ENCODE measurements around the gene RICTOR. TPM values are rescaled to one million over a fixed set of nuclear protein-coding genes. Genes with fewer than 3 reads are reported as not detected.
"Not testable (repeated sequence)": the region's sequence is repeated elsewhere in the genome, so short reads cannot be mapped to it uniquely, and the experiment has no call there.

The RICTOR gene
- polyA plus RNA-seq, 3 donors, result 19.8 to 30.2 (median 29.3) TPM

DNA sequence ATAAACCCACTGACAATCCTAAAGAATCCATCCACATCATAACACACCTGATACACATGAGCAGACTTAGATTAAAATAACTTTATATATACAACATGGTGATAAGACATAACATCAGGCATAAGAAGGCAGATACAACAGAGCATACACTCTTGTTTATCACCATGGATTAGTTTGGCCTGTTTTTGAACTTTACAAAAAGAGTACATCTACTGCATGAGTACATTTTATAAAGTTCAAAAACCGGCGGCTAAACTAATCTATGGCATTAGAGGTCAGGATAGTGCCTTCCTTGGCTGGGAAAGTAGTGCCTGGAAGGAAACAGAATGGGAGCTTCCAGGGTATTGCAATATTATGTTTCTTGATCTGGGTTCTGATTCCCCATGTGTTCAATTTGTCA, 15.1 kb downstream of the RICTOR start:
- no peak for DNase-seq

DNA sequence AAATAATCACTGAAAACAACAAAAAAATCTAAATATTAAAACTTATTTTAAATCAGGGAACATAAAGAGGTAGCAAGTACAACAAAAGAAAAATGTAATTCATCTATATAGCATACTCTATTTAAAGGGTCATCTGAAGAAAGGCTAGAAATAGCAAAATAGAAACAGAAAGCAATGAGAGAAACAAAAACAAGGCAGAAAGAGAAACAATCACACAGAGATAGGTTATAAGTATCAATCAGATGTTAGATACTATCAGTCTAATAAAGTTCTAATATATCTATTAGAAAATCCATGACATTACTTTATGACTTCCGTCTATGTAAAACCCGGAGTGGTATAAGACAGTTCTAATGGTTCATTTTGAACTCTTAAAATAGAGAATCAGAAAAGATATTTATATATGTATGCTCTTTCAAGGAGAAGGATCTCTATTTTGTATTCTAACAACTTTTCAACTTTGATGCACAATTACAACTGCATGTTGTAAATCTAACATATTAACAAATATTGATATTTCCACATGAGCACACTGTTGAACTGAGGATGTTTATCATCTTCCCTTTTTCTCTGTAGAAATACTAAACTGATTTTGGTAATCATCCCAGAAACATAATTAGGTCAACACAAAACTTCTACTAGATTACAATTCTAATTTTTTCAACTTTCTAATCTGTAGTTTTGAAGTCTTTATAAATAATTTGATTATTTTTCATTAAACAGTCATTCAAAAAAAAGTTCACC, 15.8 kb downstream of the RICTOR start:
- DNase-seq, result no peak

- no peak for DNase-seq
These were observed 16.5 kb downstream of the RICTOR start for GRCh38 chr5:39057734-39058133.

DNA sequence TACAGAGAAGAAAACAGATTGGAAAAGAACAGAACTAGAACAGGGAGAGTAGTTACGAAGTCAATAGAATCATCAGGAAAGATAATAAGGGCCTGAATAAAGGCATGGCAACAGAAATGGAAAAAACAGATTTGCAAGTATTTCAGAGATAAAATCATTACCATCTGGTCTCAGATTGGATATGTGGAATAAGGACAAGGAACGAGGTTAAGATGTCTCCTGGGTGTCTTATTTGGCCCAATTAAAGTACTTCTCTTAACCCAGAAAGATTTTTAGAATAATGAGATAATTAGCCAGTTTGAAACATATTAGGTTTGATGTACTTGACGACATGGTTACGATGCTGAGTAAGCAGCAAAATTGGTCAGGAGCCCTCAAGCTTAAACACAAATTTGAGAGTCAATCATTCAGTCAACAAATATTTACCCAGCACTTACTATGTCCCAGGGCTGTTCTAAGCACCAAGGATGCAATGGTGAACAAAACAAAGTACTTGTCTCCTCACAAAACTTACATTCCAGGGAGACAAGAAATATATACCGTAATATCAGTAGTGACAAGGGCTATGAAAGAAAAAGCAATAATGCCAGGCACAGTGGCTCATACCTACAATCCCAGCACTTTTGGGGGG, 18.3 kb downstream of the RICTOR start:
- DNase-seq, result no peak

- no peak for DNase-seq
These were observed 19.0 kb downstream of the RICTOR start for GRCh38 chr5:39055027-39055767.

GRCh38 chr5:39053189-39053588, 21.0 kb downstream of the RICTOR start:
- DNase-seq, result no peak

DNA sequence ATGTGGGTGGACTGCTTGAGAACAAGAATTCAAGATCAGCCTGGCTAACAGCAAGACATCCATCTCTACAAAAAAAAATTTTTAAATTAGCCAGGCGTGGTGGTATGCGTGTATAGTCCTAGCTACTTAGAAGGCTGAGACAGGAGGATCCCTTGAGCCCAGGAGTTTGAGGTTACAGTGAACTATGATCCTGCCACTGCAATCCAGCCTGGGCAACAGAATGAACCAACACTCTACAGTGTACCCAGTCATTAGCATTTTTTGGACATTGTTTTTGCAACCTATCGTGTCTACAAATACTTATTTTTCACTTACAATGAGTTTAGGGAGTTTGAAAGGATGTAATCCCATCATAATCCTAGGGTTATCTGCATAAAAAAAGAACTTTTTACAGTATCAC, 22.1 kb downstream of the RICTOR start:
- no peak for DNase-seq

DNA sequence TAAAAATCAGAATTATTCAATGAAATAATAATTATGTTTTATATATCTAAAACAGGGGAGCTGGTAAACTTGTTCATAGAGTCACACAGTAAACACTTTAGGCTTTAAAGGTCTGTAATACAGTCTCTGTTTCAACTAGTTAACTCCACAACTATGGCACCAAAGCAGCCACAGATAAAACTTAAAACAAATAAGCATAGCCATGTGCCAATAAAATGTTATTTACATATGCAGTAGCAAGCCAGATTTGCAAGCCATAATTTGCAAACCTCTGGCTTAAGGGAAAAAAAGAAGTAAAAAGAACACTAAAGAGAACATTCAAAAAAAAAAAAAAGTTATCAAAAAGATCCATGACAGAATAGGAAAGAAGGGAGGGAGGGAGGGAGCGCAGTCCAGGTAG, 24.9 kb downstream of the RICTOR start:
- no peak for DNase-seq

DNA sequence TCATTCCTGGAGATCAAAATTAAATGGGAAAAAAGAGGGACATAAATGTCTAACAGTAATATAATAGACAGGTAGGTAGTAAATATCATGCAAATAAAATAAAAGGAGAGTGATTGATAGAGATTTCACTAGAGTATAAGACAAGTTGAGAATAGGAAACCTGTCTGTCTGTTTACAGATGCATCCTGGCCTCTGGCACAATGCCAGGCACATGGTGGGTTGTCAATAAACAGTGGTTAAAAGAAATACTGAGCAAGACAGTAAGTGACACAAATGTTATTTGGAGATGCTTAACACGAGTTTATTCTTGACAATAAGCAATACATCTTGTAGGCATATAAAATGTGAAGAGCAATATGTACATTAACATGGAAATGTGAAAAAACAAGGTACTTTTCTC, 33.3 kb downstream of the RICTOR start:
- no peak for DNase-seq

- DNase-seq, result not testable (repeated sequence)
These were observed 39.7 kb downstream of the RICTOR start for GRCh38 chr5:39034493-39034892.

DNA sequence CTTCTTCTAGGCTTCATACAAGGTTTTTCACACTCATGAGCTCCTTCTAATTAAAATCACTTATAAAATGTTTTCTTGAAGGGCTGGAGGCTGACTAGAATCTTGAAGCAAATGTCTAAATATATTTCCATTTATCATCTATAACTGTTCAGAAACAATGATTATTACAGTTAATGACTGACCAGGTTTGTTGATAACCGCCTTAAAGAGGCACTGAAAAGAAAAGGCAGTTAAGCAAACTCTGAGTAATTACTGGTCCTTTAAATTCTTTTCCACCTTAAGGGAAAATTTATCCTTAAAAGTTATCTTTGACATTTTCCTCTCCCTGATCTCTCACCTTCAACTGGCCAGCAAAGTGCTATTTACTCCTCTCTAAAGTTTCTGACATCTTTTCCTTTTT, 43.2 kb downstream of the RICTOR start:
- no peak for DNase-seq

DNA sequence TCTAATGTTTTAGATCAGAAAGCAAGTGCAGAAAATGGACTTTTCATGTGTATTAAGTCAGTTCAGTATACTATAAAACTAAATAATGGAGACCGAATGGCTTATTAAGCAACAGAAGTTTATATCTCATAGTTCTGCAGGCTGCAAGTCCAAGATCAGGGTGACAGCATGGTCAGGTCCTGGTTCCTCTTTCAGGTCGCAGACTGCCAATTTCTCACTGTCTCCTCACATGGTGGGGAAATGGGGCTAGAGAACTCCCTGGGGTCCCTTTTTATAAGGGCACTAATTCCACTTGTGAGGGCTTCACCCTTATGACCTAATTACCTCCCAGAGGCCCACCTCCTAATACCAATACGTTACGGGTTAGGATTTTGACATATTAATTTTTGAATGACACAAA, 48.7 kb downstream of the RICTOR start:
- no peak for DNase-seq

DNA sequence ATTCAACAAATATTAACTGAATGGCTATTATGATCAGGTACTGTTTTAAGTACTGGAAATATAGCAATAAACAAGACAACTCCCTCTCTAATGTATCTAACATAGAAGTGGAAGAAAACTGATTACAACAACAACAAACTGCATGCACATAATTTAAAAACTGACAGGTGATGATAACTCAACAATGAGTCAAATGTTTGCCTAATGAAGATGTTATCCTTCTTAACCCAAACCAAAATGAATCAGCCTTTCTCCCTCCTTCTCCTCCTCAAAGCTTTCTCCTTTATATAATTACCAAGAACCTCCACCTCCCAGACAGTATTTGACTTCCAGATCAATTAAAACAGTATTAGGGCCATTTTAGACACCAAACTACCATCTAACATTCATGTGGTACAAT, 49.3 kb downstream of the RICTOR start:
- DNase-seq, result no peak

DNA sequence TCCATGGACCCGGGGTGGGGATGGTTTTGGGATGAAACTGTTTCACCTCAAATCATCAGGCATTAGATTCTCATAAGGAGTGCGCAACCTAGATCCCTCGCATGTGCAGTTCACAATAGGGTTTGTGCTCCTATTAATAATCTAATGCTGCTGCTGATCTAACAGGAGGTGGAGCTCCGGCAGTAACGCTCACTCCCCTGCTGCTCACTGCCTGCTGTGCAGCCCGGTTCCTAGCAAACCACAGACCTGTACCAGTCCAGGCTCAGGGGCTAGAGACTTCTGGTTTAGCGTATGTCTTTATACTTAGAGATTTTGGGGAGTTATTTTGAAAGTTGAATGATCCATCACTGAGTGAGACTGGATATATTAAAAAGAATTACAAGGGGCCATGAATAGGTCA, 50.2 kb downstream of the RICTOR start:
- no peak for DNase-seq

GRCh38 chr5:39023121-39023520, 51.1 kb downstream of the RICTOR start:
- DNase-seq, result no peak

GRCh38 chr5:39022151-39022550, 52.0 kb downstream of the RICTOR start:
- no peak for DNase-seq

- no peak for DNase-seq
These were observed 52.8 kb downstream of the RICTOR start for GRCh38 chr5:39021413-39021812.

DNA sequence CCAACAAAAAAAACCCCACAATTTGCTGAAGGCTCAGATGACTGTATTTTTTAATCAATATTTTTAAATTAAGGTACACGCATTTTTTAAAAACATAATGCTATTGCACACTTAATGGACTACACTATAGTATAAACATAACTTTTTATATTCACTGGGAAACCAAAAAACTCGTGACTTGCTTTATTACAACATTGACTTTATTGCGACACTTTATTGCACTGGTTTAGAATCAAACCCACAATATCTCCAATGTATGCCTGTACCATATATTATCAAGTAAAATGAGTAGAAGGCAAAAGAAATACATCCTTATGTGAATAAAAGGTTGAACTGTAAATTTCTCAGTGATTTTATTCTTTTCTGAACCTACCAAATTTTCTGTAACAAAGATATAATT, 53.7 kb downstream of the RICTOR start:
- DNase-seq, result no peak

GRCh38 chr5:39019254-39019653, 54.9 kb downstream of the RICTOR start:
- no peak for DNase-seq

DNA sequence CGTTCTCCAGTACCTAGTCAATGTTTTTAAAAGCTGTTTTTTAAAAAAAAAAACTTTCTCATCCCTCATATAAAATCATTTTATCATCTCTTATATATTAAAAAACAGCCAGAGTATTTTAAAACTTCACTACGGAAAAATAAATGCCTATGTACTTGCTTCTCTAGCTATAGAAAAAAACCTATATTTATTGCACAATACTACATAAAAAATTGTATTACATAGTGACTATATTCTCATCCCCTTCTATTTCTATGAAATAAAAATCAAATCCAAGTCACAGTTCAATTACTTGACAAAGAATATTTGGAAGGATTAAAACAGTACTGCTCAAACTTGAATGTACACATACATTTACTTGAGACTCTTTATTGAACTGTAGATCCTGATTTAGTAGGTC, 56.7 kb downstream of the RICTOR start:
- no peak for DNase-seq

DNA sequence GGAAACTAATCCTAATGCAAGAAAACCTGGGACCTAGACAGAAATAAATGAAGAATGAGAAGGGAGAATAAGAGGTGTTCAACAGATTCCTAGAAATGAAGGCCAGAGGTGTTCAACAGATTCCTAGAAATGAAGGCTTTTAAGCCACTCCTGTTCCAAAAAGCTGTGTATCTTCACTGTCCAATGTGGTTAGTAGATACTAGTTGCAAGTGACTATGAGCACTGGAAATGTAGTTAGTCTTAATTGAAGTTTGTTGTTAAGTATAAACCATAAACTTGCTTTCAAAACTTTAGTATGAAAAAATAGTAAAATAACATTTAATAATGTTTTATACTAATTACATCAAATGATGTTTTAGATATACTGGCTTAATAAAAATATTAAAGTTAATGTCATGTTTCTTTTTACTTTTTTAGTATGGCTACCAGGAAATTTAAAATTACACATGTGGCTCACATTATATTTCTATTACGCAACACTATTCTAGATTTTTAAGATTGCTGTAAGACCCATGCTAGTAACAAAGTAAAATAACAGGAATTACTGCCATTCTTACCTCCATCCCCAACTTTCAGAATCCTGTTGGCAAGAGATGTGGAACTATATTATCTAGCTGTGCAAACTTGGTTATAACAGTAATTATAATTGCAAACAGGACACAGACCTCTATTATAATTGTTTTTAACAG, 57.5 kb downstream of the RICTOR start:
- DNase-seq, result no peak

DNA sequence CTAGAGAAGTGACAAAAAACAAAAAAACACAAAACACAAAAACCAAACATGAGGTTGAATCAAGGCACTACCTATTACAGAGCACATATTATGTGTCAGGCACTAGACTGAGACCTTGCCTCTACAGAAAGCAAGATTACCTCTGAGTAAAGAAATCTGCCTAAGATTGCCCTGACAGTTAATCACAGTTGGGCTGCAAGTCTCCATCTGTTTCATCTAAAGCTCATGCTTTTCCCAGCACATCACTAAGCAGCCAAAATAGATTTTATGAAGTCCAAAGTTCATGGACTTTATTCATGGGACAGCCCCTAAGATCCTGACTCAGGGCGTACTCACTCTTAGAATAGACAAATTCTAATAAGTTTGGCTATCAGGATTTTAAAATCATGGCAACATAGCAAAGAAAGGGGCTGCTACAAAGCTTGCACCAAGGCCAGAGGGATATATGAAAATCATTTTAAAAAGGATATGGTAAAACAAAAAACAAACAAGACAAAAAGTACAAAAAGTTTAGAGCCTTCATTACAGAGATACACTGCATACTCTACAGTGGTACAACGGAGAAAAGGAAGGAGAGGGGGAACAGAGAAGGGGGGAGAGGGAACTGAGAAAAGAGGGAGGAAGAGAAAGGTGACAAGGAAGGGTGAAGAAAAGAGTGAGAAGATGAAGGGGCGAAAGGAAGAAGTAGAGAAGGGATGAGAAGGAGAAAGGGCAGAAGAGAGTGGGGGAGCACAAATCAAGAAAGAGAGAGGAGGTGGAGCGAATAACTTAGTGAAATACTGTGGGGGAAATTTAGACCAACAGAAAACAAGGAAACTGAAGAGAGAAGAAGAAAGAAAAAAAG, 58.2 kb downstream of the RICTOR start:
- DNase-seq, result no peak
